ENCODE measurements around the gene GMPS.
"Not testable (repeated sequence)": the region's sequence is repeated elsewhere in the genome, so short reads cannot be mapped to it uniquely, and the experiment has no call there.

GMPS gene

DNA sequence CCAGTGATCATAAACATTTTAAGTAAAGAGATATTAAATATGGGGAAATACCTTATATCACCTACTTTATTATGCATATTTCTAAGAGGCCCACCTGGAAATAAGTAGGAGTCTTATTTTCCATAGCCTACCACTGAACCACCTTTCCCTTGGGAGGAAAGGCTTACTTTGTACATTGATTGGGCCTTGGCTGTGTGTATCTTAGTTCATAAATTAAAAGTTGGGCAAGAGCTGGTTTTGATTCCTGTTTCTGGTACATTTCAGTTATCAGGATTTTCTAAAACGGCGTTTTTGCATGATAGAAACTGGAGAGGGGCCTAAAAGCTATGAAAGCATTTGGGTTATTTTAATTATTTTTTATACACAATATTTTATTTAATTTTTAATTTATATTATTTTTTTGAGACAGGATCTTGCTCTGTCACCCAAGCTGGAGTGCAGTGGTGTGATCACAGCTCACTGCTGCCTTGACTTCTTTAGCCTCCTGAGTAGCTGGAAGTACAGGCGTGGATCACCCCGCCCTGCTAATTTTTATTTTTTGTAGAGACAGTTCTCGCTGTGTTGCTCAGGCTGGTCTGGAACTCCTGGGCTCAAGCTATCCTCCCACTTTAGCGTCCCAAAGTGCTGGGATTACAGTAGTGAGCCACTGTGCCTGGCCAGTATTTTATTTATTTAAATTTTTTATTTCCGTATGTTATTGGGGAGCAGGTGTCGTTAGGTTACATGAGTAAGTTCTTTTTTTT, 2.6 kb downstream of the GMPS start:
- no peak for DNase-seq (ENCODE audit: low spot score)

DNA sequence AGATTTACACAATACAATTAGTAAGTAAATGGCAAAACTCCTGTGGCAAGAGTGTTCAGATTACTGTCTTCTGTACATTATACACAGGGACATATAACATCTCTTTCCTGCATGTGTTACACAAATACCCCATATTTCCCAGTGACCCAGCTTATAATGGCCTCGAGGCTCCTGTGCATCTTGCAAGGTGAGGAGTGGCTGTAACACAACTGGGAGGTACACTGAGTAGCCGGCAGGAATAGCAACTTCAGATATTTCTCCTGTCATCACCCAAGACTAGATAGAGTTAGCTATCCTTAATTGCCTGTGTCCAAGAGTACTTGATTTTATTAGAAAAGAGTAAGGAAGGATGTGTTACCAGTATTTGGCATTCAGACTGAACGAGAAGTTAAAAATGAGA, 5.6 kb downstream of the GMPS start:
- DNase-seq (ENCODE audit: low spot score), result no peak

DNA sequence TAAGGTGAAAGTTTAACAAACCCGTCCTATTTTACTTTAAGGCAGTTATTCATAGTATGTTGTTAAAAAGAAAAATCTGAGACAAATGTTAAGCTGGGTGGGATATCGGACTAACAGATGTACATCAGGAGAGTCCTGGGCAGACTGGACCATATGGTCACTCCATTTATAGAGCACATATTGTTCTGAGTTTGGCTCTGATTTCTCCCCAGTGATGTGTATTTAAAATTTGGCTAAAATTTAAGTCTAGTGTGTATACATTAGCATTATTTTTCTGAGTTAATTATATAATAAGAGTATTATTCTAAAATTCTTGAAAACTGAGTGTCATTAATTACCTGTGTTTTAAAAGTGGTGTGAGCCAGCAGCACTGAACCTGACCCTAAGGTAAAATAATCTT, 6.1 kb downstream of the GMPS start:
- DNase-seq (ENCODE audit: low spot score), result no peak

DNA sequence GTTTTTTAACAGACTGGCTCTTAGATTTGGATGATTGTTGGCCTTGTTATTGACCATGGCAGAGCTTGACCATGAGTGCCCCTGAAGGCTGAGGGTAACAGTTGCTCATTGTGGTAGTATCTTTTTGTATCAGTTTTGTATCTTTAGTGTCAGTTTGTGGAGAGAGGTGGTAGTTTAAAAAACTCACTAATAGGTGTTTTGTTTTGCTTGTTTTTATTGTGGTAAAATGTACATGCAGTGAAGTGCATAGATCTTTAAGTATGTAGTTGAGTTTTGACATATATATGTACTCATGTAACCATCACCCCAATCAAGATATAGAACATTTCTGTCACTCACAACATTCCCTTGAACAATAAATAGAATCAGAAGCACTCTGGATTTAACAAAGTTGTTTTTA, 9.8 kb downstream of the GMPS start:
- no peak for DNase-seq (ENCODE audit: low spot score)

DNA sequence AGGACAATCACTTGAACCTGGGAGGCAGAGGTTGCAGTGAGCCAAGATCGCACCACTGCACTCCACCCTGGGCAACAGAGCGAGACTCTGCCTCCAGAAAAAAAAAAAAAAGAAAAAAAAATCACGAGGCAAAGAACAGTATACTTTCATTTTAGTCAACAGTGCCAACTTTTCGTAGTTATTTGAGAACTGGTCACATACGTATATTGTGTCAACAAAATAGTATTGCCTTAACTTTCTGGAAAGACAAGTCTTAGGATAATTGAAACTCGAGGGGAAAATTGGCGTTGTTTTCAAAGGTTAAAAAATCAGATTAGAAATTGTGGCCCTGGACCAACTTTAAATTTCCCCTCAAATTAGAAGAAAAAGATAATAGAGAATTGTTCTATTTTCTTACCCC, 13.8 kb downstream of the GMPS start:
- no peak for DNase-seq (ENCODE audit: low spot score)

DNA sequence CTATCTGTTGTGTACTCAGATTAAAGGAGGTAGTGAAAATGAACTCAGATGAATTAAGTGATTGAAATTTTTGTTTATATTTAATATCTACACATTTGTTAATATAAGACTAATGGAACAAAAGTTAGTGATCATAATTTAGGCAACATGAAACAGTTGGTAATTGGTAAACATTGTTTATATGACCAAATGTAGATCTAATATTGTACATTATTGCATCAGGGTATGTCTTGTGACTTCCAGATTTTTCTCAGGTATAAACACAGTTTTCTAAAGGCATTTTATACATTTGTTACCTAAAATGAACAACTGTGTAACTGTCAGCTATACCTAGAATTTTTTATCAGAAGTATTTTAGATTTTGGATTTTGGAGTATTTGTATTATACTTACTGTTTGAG, 14.8 kb downstream of the GMPS start:
- DNase-seq (ENCODE audit: low spot score), result no peak

DNA sequence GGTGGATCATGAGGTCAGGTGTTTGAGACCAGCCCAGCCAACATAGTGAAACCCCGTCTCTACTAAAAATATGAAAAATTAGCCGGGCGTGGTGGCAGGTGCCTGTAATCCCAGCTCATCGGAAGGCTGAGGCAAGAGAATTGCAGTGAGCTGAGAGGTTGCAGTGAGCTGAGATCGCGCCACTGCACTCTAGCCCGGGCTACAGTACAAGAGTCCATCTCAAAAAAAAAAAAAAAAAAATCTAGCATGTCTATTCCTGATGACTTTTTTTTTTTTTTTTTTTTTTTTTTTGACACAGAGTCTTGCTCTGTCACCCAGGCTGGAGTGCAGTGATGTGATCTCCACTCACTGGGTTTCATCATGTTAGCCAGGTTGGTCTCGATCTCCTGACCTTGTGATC, 15.9 kb downstream of the GMPS start:
- DNase-seq (ENCODE audit: low spot score), result not testable (repeated sequence)

DNA sequence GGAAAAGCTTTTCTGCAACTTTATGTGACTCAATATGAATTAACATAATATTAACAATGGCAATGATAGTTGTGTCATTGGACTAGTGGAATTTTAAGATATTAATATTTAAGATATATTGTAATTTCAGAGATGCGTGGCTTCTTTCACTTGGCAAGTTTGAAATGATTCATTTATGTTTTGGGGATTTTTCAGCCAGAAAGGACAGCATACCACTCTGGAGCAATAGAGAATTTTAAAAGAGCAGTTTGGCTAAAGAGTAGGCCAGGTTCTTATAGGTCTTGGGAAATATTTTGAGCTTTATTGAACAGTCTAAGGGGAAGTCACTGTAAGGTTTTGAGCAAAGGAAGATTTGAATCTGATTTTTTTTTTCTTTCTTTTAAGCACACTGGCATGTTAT, 16.5 kb downstream of the GMPS start:
- DNase-seq (ENCODE audit: low spot score), result no peak

DNA sequence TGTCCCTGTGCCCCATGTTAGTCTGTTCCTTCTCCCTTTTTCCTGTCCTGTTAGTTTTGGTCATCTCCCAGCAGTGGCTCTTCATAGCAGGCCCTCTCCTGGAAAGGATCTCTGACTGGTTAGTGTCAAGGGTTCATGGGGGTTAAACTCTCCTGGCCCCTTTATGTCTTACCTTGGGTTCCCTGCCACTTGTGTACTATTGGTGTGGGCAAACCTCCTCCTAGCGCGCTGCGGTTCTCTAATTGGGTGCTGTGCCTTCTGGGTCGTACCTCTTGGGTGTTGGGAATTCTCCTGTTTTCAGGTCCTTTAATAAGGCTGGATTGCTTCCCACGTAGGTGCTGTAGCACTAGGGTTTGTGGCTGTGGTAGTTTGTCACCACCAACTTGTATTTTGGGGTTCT, 18.8 kb downstream of the GMPS start:
- no peak for DNase-seq (ENCODE audit: low spot score)

DNA sequence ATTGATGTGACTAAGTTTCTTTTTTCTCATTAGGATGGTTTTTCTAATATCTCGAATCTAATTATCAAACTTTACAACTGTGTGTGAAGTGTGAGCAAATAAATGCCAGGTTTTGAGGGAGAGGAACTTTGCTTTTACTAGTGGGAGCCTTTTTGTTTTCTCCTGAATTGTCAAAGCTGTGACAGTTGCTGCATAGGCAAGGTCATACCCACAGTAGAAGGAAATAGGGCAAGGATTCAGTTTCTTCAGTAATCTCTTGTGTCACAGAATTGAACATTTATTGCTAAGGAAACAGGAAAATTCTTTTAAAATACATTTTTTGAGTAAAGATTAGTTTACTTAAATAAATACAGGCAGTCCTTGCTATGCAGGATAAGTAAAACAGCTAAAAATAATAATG, 19.5 kb downstream of the GMPS start:
- no peak for DNase-seq (ENCODE audit: low spot score)

DNA sequence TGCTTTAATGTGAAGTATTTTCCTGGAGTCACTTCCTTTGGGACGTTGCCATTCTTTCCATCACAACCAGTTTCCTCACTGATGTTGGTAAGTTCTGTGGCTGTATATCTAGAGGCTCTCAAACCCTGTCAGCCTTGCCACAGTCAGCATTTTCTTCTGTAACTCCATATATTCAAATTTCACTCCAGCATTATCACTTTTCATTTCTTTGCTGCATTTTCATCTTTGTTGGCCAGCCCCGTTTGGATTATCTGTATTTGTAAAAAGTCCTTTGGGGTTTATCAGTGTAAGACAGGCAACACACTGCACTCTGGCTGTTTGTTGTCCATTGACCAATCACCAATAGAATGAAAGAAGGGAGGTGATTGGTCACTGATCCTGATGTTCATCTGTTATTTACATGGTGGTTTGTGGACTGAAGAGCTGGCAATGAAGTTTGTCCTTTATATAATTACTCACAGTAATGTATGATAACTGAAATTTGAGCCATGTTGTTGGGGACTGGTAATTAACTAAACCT, 20.3 kb downstream of the GMPS start:
- peak; percentile 17 for DNase-seq (ENCODE audit: low spot score)

DNA sequence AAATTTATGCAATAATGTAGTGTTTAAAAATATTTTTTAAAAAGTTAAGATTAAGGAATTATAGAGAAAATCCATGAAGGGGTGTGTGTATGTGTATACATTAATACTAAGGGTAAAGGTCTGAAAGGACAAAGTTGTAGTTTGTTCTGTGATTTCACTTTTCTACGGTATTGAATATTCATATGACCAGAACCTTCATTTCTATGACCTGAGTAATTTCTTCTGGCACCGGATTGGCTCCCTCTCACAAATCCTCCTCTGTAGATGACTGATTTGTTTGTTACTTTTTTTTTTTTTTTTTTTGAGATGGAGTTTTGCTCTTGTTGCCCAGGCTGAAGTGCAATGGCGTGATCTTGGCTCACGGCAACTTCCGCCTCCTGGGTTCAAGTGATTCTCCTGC, 20.9 kb downstream of the GMPS start:
- no peak for DNase-seq (ENCODE audit: low spot score)

DNA sequence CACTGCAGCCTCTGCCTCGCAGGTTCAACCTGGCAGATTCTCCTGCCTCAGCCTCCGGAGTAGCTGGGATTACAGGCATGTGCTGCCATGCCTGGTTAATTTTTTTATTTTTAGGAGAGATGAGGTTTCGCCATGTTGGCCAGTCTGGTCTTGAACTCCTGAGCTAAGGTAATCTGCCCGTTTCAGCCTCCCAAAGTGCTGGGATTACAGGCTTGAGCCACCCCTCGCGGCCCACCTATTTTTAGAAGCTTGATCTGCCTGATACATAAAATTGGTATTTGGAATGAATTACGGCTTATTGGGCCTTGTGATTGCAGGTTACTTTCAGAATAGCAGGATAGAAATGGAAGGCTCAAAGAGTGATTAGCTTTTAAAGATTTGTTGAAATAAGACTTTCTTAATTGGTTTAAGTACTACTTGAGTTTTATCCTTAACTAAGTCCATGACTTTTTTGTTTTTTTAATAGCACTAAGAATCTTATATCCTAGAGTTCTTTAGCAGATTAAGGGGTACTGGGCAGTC, 25.0 kb downstream of the GMPS start:
- DNase-seq (ENCODE audit: low spot score), result no peak

DNA sequence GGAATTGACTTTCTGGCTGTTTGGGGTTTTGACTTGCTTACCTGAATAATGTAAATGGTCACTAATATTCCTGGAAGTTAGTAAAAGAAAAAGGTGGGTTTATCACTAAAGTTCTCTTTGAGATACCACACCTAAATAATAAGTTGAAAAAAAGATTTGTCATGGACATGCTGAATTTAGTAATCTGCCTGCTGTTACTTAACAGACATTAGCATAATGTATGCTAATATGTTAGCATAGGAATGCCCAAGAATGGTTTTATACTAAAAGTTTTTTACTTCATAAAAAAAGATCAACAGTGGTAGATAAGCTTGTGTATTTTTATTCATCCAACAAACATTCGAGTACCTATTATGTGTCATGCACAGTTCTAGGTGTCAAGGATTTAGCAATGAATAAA, 36.5 kb downstream of the GMPS start:
- DNase-seq (ENCODE audit: low spot score), result no peak

DNA sequence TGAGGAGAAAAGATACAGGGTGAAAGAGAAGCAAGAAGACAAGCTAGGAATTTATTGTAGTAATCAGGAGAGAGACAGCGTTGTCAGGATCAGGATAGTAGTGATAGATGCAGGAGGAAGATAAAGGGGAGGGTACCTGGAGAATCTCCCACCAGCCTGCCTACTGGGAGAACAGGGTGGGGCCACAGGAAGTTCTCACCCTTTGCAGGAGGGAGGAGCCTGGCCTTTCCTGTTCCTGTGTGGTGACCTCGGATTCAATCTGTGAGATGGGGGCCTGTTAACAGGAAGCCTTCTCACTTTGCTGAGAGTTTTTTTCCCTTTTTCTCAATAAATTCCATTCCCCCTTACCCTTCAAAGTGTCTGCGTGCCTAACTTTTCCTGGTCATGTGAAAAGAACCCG, 37.6 kb downstream of the GMPS start:
- DNase-seq (ENCODE audit: low spot score), result peak; percentile 11

DNA sequence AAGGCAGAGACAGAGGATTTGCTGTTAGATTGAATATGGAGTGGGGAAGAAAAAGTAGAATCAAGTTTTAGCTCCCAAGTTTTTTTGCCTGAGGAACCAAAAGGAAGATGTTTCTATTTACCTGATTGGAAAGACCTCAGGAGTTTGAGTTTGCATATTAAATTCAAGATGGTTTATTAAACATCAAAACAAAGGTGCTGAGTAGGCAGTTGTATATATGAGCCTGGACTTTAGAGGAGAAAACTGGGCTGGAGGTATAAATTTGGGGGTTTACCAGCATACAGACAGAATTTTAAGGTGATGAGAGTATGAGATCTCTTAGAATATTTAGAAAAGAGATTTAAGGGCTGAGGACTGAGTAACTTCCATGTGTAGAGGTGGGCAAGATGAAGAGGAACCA, 38.2 kb downstream of the GMPS start:
- DNase-seq (ENCODE audit: low spot score), result no peak

DNA sequence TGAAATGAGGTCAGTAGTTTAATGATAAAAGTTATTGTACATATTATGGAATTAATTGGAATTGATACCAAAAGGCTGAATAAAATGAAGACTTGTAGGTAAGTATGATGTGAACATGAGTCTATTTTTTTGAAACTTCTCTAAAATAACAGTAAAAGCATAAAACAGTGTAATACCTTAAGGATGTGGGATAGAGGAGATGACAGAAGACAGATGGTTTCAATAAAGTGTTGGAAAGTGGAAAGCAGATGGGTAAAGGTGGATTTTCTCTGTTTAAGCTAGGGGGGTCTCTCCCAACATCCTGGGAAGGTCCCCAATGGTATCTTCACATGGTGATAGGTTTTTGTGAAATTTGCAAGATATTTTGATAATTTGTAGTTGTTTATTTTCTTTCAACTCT, 41.6 kb downstream of the GMPS start:
- DNase-seq (ENCODE audit: low spot score), result no peak

DNA sequence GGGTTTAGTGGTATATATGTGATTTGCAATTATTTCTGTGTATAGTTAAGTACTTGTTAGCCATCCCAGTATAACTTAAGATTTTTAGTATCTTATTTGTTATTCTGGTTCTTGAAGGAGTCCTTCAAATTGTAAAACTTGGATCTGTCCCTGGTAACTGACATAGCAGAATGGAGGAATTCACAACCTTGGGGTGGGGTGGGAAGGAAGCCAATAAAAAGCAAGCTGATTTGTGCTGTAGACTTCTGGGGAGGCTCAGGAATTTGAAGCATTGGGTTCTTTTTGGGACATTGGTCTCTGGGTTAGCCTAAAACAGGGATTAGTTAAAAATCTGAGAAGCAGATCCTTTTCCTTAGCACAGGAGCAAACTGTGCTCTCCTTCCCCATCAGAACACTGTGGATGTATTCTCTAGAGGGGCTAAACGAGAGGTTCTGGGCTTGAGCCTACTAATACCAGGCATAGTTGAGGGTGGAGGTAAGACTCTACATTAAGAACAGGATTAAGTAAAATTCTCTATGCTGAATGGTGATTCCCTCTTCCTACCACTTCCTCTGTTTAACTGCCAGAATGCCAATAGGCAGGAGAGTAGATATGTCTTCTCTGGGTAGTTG, 42.2 kb downstream of the GMPS start:
- DNase-seq (ENCODE audit: low spot score), result no peak

DNA sequence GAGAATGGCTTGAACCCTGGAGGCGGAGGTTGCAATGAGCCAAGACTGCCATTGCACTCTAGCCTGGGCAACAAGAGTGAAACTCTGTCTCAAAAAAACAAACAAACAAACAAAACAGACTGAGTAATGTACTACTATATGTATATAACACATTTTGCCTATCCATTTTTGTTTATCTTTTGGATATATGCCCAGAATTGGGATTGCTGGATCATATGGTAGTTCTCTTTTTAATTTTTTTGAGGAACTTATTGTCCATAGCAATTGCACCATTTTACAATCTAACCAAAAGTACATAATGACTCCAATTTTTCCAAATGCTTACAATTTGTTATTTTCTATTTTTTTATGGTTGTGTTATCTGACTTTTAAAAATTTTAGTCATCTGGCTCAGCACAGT, 47.3 kb downstream of the GMPS start:
- no peak for DNase-seq (ENCODE audit: low spot score)

DNA sequence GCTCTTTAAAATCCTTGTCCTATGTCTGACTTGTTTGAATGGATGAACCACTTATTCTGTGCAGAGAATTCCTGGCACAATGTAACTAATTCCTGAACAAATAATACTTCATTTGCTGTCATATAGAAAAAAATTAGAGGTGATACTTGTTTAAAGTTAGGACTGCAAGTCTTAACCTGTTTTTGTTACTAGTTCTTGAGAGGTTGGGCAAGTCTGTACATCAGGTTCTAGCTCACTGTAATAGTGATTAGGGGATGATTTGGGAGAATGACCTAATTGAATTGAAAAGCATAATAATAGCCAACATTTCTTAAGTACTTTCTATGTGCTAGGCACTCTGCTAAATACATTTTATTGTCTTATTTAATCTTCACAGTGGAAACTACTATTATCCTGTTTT, 49.3 kb downstream of the GMPS start:
- DNase-seq (ENCODE audit: low spot score), result no peak

DNA sequence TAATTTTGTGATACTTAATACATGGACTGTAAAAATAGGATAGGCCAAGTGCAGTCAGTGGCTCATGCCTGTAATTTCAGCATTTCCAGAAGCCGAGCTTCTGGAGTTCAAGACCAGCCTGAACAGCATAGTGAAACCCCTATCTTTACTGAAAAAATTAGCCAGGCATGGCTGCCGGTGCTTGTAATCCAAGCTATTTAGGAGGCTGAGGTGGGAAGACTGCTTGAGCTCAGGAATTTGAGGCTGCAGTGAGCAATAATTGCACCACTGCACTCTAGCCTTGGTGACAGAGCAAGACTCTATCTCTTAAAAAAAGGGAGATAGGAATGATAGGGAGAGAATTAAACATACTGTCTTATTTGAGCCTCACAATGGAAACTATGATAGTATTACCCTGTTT, 51.0 kb downstream of the GMPS start:
- DNase-seq (ENCODE audit: low spot score), result no peak

DNA sequence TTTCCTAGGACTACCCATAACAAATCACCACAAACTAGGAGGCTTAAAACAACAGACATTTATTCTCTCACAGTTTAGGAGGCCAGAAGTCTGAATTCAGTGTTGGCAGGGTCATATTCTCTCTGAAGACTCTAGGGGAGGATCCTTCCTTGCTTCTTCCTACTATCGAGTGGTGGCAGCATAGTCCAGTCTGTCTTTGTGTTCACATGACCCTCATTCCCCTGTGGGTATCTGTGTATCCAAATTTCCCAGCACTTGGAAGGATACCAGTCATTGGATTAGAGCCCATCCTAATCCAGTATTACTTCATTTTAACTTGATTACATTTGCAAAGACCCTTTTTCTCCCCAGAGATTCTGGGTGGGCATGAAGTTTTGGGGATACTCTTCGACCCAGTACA, 63.8 kb downstream of the GMPS start:
- no peak for DNase-seq (ENCODE audit: low spot score)

DNA sequence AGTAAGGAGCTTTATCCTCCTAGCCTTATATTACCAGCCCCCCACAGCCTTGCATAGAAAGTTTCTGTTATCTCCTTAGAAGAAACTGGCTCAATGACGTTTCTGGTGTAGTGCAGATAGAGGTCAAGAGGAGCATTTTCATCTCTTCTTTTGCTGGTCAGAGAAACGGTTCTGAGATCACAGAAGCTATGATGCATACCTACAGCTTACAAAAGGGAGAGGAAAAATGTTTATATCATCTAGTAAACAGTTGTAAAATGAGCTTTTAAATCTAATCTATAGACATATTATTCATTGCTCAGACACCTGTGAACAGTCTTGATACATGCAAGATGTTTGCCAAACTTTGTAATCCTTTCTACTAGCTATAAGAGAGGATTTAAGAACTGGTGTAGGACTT, 68.0 kb downstream of the GMPS start:
- DNase-seq (ENCODE audit: low spot score), result no peak

DNA sequence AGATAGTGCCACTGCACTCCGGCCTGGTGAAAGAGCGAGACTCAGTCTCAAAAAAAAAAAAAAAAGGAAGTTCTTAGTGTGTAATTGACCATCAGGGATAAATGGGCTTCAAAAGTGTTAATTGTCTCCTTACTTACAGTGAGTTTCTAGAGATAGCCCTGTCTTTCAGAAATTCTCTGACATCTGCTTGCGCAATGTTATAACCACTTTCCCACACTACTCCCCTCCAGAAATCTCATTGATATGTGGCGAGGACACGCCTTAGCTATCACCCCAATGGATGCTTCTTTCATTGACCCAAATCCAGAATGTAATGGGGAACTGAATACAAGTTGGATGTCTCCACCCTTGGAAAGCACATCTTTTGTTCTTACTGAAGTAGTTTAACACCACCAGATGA, 70.9 kb downstream of the GMPS start:
- no peak for DNase-seq (ENCODE audit: low spot score)
